HG02938 (cell line): ENCODE data around the gene MGAT4C.
"Not testable (repeated sequence)": the region's sequence is repeated elsewhere in the genome, so short reads cannot be mapped to it uniquely, and the experiment has no call there.

ENCODE experiments used
- ATAC-seq: cut with Tn5 transposase; IDR thresholded peaks from one replicate; pipeline ENCODE4 v1.9.1; 2021; ENCODE audit warnings: mild to moderate bottlenecking, moderate library complexity; ENCODE audit not compliant: unreplicated experiment

Gene MGAT4C

DNA sequence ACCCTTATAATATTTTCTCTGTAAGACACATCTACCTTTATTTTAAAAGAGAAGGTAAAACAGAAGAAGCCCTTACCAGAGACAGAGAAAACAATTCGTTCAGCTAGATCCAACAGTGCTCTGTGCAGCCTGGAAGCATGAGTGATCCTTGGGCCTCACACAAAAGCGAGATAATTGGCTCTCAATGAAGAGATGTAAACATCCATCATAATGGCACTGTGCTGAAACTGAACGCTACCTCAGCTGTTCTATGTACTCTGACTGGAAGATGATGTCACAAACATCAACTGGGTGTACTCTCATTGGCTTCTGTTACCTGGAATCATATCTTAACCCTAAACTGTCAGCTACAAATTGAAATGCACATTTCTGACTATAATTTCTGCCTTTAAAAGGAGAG, at the start of gene MGAT4C:
Gene MGAT4C (minus strand): TSS at position 229 of the 400 bp plus-strand sequence.
- ATAC-seq: no peak

DNA sequence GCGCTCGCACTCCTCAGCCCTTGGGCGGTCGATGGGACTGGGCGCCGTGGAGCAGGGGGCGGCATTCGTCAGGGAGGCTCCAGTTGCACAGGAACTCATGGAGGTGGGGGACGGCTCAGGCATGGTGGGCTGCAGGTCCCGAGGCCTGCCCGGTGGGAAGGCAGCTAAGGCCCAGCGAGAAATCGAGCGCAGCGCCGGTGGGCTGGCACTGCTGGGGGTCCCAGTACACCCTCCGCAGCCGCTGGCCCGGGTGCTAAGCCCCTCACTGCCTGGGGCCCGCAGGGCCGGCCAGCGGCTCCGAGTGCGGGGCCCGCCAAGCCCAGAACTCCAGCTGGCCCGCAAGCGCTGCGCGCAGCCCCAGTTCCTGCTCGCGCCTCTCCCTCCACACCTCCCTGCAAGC, 40.2 kb upstream of the MGAT4C start:
- ATAC-seq: not testable (repeated sequence)

DNA sequence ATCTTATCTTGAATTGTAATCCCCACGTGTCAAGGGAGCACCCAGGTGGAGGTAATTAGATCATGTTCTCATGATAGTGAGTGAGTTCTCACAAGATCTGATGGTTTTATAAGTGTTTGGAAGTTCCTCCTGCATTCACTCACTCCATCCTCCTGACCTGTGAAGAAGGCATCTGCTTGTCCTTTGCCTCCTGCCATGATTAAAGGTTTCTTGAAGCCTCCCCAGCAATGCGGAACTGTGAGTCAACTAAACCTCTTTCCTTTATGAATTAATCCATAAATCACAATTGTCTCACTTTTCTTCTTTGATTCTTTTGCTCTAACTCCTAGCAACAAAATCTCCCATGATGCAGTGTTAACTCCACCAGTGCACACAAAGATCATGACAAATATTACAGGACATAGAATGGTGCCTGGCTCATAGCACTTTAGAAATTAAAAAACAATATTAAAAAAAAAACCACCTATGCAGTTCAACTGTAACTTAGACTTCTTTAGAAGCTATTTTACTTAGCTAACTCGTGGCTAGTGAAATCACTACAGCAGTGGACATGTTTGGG, 37.6 kb upstream of the MGAT4C start:
- no peak for ATAC-seq

DNA sequence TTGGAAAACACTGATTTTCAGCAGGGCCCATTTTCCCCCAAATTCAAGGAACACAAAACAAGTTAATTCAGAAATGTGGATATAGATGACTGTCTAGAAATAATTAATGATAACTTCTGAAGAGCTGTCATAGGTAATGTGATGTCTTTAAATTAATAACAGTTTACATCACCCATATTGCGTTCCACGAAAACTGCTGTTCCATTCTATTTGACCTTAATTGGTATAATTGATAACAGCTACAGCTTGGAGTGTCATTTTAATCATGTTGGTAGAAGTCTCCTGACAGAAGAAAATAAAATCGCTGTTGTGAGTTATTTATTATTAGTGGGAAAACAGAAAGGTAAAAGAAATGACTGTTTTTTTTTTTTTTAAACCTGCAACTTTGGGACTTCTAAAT, 36.3 kb upstream of the MGAT4C start:
- ATAC-seq: no peak

GRCh38 chr12:86290615-86291014, 34.4 kb upstream of the MGAT4C start:
- no peak for ATAC-seq

DNA sequence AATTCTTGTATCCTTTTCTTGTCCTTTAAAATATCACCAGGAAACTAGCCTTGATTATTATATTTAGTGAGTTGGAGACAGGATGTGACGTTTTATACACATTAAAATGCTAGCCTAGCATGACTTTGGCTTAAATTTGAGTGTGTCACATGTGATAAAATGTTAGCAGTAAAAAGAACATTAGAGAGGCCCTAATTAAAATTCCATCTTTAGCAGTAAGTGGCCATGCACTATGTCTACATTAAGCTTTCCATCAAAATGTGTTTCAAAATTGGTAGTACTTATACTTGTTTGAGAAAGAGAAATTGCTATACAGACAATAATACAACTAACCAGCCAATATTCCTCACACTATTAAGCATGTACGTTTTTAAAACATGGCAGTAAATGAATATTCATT, 29.9 kb upstream of the MGAT4C start:
- ATAC-seq: no peak

DNA sequence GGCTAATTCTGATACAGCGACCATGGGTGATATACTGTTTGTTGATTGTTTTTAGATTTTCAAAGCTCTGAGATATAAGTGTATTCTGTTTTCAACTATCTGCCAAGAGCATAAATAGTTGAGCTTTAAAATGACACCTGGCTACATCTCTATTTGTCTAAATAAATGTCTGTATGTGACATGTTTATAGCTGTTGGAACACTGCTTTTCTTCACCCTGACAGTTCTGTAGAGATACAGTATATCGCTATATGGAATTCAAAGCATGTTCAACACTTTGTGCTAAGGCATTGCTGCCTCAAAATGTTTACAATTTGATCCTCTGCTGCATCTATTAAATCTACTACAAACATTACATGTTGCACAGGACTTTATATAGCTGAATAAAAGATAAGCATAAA, 27.4 kb upstream of the MGAT4C start:
- ATAC-seq: no peak

GRCh38 chr12:86275356-86275755, 19.2 kb upstream of the MGAT4C start:
- no peak for ATAC-seq

DNA sequence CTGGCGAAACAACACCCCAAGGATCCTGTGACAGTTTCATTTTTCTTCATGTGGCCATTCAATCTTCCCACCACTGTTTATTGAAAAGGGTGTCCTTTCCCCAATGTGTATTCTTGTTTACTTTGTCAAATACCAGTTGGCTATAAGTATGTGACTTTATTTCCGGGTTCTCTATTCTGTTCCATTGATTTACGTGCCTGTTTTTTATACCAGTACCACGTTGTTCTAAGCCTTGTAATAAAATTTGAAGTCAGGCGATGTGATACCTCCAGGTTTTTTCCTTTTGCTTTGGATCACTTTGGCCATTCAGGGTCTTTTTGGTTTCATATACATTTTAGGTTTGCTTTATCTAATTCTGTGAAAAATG, 9.1 kb upstream of the MGAT4C start:
- no peak for ATAC-seq

DNA sequence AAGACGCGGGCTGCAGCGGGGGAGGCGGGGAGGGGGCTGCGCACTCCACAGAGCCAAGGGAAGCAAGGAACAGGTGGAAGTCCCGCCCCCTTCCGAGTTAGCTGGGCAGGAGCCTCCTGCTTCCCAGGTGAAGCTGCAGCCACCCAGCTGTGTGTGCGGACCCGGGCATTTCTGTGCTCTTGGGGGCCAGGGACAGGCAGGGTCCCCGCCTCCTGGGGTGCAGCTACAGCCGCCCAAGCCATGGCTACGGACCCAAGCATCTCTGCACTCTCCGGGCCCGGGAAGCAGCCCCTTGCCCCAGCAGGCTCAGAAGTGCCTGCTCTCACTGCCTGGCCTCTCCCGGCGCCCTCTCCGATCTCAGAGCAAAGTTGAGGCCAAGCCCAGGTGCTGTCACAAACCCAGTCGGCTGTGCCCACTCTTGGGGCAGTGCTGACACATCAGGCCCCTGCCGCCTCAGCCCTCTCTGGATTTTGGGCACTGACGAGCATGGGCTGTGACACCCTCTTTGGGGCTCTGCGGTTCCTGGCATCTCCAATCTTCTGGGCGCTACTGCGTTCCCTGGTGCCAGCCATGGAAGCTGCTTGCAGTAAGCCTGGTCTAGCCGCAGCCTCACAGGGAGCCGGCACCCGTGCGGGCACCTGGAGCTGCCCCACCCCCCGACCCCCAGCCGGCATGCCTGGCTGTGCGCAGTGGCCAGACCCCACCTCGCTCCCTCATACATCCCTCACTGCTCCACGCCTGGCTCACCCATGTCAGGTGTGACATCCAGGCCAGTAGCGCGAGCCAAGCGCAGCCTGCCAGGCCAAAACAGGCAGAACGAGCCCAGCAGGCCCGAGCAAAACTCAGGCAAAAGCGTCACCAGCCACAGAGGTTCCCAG, 8.5 kb upstream of the MGAT4C start:
- no peak for ATAC-seq

- no peak for ATAC-seq
Measured at GRCh38 chr12:86261578-86261977, 5.4 kb upstream of the MGAT4C start.

- ATAC-seq: no peak
Measured at GRCh38 chr12:86261142-86261541, 5.0 kb upstream of the MGAT4C start.

DNA sequence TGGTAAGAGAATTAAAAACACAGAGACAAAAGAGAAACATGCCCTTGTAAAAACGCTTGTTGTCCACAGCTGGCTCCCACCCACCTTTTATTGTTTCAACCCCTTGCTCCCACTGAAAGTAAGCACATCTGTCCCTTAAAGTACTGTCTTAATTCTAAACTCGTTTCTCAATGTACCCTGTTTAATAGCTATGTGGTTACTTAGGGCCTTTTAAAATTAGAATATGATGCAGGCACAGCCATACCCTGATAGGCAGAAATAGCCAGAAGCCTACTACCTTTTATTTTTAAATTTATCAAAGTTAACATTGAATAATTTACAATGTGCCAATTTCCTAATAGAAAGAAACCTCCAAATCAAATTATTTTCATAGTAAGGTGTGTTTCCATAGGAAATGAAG, 4.0 kb upstream of the MGAT4C start:
- no peak for ATAC-seq

- no peak for ATAC-seq
Measured at GRCh38 chr12:86257134-86257533, 943 bp upstream of the MGAT4C start.

DNA sequence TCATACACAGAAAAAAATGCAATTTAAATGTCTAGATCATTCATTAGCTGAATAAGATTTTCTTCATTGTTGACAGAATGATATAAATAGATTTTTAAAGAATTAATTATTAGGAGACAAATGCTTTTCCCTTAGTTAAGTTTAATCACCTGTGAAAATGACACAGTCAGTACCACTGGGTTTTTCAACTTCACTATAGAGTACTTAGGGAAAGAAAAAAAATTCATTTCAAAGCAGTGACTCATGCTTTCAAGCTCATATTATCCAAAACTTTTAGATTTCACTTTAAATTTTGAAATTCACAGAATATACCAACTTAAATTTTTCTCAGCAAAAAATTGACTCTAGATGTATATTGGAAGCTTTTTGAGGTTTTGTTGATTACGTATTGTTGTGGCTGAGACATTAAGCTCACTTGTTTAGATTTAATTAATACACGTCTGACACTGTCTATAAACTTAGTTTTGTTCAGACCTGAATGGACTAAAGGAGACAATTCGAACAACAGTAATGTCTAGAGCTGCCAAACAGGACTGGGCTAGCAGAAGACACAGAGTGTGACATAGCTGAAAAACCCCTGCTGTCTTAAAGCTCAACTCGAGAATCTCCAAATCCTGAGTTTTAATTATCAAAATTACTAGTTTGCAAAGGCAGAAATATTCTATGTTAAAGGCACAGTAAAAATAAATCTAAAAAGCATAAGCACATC, 1.6 kb downstream of the MGAT4C start:
- no peak for ATAC-seq

GRCh38 chr12:86249851-86250250, 6.3 kb downstream of the MGAT4C start:
- no peak for ATAC-seq

DNA sequence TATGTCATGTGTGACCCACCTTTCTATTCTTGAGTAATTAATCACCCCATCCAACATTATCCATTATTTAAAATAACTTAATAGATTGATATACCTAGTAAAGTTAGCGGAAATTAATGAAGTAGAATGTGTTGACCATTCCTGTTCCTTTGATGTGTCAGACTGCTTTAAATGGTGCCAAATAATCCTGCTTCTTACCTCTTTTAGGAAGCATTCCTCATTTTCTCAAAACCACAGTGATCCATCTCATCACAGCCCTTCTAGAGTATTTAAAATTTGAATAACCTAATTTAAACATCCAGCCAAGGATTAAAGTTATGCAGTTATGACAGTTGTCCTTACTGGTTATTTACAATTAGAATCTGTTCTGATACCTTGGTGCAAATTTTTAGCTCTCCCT, 6.9 kb downstream of the MGAT4C start:
- ATAC-seq: no peak

GRCh38 chr12:86247871-86248270, 8.3 kb downstream of the MGAT4C start:
- no peak for ATAC-seq

- no peak for ATAC-seq
Measured at GRCh38 chr12:86241600-86241999, 14.6 kb downstream of the MGAT4C start.

DNA sequence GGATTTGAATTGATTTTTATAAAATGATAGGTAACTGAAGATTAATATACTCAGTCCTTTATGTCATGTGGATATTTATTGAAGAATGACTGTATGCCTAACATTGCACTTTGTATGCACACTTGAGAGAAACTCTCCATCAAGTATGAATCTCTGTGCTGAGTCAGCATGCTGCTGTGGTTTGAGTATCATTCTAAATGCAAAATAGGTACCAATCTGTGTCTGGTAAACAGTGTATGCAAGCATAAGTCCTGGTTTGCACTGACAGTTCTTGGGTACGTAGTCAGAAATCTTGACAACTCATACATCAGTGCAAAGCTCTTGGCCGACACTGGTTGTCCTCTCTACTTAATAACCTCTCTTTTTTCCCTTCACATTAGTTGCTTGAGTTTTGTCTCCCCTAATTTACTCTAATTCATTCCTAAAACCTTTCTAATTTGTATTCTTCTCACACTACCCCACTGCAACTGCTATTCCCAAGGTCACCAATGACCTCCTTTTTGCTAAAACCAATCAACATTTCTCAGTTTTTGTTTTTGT, 21.8 kb downstream of the MGAT4C start:
- ATAC-seq: no peak

DNA sequence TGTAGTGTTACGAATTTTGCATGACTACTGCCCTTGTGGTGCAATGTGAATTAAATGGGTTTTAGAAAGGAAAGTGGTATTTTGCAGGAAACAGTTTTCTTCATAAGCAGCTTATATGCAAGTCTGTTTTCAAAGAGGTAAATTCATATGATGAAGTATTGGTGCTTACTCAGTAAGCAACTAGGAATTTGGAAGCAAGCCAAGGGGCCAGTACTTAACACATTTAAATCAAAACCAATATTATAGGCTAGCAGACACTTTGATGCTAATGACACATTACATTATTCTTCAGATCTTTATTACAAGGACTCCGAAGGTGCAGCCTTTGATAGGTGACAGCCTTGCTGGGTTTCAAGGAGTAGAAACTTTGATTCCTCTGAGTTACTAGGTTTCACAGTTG, 23.1 kb downstream of the MGAT4C start:
- no peak for ATAC-seq
